GM19452 (cell line): ENCODE results near the gene MACROH2A1.

Experiments used
- ATAC-seq: cut with Tn5 transposase; IDR thresholded peaks from one replicate; pipeline ENCODE4 v1.9.1; 2021; ENCODE audit not compliant: unreplicated experiment

The MACROH2A1 gene

DNA sequence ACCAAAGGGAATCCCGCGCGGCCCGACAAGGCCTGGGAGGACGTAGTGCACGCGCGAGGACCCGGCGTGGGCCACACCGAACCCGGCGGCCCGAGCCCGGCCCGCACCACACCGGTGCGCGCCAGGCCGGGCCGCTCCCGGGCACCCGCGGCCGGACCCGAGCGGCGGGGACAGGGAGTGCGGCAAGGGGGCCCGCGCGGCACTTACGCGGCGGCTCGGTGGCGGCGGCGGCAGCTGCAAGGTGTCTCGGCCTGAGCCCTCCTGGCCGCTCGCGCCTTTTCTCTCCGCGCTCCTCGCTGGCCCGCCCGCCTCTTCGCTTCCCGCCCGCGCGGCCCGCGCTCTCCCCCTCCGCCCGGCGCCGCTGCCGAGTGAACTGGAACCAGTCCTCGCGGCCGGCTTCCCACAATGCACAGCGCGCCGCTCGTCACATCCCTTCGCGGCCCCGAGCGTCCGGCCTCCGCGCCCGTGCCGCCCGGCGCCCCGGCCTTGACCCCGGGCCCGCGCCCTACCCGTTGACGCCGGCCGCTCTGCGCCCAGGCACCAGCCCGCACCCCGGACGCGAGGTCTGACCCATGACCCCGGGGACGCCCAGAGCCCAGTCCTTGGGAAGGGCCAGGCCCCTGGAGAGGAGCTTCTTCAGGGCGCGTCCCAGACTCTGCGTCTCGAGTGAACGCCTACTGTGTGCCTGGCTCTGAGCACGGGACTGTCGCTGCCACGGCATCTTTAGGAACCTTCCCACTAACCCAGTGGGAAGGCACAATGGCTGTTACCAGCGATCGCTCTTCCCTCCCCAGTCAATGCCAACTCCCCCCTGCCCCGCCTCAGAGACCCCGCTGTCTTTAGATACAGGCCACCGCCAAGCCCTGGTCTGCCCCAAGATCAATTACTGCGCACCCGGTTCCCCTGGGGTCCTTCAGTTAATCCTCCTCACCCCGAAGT is at the start of gene MACROH2A1:
Gene MACROH2A1 (minus strand): TSS at position 377 of the 939 bp plus-strand sequence. CDS start 10,138 bp downstream, outside the sequence.
- ATAC-seq, result peak; percentile 81

DNA sequence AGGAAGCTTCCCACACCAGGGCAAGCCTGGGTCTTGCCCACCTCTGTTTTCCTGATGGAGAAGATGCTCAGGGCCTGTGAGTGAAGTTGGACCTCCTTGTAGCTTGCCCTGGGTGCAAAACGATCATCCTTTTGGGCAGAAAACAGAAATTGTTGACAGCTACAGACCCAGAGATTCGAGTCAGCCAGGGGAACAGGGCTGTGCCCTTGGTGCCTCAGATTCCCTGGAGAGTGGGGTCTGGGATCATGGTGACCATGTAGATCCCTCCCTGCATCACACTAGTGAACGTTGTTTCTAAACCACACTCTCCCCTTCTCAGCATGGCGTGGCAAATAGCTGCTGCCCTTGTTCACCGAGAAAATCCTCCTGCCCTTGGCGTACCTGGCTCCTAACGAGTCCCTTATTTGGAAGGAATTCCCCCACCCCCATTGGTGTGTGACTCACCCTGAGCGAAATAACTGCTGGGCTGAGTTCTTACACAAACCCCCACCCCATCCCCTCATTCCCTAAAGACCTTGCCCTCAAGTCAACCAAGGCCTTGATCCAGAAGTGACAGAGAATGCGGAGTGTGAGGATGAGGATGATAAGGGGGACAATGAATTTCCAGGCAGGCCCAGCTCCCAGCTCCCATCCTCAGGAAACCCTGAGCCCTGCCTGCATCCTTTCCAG is 49.2 kb upstream of the MACROH2A1 start:
- ATAC-seq, result no peak

DNA sequence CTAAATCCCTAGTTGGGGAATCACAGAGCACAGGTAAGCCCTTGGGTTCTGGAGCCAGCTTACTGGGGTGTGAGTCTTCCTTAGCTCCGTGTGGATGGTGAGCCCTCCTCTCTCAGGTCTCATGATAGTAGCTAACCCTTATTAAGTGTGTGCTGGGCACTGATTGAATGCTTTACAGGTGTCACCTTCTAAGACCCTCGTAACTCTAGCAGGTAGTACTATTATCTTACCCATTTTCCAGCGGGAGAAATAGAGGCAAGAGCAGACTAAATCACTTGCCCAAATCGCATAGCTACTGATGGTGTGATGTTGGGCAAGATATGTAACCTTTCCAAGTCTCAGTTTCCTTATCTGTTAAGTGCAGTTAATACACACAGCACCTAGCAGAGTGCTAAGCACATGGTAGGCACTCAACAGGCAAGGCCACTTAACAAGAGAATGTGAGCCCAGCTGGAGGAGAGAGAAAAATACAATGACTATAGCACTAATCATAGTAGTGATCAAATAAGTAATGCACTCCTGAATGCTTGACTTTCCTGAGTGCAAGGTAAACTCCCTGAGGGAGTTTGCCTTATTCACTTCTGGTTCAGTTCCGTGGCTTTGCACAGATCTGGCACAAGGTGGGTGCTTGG is 48.4 kb upstream of the MACROH2A1 start, which contains the start of gene DCANP1:
Gene DCANP1 (minus strand): TSS at position 51 of the 632 bp plus-strand sequence. CDS start 240 bp downstream, outside the sequence.
- no peak for ATAC-seq

DNA sequence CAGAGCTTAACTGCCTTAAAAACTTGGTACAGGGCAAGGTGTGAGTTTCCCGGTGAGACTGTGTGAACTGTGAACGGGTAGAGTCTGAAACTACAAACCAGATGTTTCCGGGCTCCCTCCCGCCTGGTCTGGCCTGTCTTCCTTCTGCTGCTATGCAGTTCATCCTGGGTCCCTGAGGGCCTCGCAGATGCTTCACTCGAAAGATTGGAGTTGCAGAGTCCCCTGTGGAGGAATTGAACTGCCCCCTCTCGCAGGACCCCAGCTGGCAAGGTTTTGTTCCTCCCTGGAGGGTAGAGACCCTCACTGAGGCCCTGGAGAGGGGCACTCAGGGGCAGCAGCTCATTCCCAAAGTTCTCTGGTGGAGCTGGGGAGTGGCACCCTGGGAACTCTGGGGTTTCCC is 47.6 kb upstream of the MACROH2A1 start:
- ATAC-seq, result no peak

DNA sequence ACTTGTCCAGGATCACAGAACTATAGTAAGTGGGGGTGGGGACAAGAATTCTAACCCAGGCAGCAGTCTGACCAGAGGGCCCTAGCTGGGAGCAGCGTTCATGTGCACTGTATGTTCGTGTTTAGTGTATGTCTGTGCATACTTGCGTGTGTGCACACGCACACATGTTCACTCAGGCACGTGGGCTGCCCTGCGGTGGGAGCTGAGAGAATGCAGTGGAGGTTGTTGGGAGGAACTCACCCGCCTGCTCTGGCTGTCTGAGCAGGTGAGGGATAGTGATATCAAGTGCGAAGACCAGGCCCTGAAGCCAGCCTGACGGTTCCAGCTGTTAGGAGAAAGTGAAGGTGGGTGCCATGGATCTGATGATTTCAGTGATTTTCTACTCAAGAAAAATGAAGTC is 47.2 kb upstream of the MACROH2A1 start:
- no peak for ATAC-seq

DNA sequence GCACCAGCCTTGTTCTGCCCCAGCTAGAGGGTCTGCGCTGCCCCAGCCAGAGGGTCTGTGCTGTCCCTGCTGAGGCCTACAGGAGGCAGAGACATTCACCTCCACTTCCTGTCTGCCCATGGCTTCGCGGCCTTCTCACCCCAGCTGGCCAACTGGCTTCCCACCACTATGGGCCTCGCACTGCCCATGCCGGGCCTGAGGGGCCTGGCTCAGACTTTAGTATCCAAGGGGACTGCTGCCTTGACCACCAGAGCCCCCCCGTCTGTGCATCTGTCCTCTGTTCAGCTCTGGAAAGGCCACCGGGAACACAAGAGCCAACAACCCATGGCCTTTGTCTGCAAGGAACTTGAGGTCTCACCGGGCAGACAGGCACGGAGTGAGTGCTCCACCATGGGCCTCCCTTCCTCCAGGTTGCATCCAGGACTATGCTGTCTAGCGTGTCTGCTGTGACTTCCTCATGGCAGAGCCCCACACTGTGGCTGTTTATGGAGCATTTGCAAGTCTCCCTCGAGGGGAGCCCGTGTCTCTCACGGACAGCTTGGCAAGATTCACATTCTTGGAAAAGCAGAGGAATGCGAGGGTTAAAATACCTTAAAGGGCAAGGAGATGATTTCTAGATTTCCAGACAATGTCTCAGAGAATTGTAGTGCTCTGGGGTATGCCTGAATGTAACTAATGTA is 46.4 kb upstream of the MACROH2A1 start:
- ATAC-seq, result no peak

DNA sequence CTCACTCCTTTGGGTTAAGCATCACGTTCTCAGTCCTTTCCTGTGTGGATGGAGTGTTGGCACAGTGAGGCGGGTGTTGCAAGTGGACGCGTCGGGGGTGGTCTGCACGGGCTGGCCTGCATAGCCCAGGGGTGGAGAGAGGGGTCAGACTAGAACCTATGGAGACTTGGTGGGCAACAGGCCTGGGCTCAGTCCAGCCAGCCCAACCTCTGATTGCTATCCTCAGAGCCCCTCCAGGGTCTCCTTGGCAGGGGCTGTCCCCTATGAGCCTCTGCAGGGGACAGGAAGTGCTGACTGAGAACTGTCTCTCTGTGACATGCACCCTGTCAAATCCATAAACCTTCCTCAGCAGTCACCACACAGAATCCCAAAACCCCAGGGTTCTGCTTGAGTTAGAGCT is 45.9 kb upstream of the MACROH2A1 start:
- ATAC-seq, result no peak

DNA sequence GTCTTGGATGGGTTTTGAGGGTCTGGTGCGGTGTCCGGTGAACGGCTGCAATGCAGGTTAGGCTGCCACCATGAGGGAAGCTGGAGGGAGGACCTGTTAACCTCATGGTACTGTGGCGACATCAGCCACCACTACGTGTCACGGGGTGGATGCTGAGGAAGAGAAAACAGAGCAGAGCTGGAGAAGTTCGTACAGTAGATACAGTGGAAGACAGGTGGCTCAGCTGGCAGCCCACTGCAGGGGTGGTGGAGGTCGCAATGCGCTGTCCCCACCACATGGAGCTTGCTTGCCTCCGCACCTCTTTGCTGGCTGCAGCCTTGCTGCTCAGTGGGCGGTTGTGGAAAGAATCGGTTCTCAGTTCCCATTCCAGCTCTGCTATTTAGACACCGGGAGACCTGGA is 45.3 kb upstream of the MACROH2A1 start:
- ATAC-seq, result no peak

DNA sequence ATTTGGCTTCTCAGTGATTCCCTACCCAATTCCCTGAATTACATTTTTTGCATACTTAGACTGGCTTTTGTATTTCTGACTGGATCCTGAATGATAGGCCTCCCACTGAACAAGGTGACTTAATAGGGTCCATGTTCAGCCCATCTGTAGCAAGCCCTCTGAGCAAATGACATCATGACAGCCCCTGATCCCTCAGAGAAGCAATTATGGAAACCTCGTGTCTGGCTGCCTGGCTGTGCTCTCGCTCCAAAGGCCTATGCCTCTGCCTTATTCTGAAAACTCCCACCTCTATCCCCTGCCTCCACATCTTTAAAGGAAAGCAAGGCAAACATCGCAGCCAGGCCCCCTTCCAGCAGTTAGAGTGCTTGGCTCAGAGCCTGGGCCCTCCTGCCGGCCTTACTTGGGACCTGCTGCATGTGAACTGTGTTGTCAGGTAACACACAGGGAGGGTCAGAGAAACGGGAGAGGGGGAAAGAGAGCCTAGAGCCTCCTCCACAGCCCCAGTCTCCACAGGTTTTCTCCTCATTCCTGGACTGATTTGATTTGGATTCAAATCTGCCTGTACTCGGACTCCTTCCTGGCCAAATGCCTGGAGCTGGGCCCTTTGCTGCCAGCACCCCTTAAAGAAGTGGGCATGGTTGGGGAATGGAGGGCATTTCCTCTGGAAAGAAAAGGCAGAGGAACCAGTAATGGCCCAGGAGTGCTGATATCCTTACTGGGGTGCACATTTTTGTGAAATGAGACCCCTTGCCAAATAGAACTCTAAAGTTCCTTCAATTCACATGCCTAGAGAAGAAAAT is 44.3 kb upstream of the MACROH2A1 start:
- no peak for ATAC-seq

DNA sequence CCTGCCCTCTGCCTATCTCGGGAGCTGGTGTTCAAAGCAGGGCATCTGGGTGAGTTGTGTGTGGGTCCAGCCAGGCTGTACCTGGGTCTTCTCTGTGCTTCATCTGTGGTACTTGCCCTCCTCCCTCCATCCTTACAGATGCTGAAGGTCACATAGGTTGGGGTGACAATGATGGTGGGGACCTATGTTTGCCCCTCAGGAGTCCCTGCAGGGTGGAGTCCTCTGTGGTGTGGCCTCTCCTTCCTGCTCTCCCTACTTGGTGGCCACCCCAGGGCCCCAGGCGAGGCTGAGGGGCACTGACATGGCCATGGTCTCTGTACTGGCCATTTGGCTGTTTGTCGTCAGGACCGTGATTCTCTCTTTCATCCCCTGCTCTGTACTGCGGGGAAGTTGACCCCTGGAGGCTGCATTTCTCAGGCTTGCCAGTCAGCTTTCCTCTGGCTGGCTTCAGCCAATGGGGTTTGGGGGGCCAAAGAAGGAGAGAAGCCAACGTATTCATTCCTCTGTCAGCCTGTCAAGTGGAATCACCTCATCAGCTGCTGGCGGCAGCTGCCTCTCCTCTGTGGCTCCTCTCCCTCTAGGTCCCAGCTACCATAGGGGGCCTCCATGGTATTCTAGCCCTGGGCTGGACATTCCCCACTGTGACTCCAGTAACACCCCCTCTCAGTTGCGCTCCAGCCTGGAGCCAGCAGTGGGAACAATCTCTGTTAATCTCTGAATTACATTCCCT is 43.6 kb upstream of the MACROH2A1 start:
- ATAC-seq, result no peak

DNA sequence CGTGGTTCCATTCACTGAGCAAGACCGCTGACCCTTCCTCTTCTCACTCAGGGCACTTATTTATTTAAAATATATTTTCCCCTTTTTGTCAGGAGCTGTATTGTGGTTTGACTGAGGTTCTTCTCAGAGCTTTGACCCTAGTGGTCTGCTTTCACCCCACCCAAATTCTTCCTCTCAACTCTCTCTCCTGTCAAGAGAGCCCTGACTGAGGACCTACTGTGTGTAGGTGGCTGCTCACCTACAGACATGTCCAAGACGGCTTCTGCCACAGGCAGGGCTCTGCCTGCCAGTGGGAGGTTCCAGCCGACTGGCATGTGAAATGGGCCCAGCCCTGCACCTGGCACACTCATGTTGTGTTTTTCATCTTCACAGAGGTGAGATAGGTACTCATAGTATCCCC is 42.9 kb upstream of the MACROH2A1 start:
- no peak for ATAC-seq

DNA sequence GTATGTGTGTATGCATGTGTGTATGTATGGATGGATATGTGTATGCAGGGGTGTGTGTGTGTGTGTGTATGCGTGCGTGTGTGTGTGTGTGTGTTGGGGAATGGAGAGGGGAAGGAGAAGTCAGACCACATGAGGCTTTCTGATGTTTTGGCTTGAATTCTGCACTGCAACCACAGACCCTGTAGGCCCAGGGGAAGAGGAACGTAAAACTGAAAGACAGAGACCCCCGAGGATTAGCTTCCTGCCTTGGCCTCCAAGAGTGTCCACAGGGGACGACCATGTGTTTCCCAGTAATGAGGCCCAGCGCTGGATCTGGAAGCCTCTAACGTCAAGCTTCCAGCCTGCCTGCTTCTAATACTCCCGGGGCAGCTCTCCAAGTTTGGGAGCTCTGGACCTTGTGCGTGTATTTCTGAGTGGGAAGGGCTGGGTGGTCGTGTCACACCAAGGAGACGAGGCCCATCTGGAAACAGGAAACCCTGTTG is 42.4 kb upstream of the MACROH2A1 start:
- no peak for ATAC-seq

DNA sequence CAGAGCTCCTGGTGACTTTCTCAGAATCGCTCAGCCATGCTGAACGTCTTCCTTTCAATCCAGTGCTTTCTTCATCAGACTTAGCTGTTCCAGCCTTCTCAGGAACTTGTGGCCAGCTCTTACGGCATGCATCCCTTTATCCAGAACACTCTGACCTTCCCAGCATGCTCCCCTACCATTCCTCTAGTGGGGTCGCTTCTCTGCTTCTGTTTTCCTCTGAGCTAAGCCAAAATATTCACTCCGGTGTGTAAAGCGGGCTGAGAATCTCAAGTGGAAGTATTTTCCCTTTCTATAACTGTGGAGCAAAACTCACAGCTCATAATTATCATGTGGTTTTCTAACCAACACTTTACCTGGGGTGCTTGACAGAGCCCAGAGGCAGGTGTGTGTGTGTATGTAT is 41.9 kb upstream of the MACROH2A1 start:
- no peak for ATAC-seq

DNA sequence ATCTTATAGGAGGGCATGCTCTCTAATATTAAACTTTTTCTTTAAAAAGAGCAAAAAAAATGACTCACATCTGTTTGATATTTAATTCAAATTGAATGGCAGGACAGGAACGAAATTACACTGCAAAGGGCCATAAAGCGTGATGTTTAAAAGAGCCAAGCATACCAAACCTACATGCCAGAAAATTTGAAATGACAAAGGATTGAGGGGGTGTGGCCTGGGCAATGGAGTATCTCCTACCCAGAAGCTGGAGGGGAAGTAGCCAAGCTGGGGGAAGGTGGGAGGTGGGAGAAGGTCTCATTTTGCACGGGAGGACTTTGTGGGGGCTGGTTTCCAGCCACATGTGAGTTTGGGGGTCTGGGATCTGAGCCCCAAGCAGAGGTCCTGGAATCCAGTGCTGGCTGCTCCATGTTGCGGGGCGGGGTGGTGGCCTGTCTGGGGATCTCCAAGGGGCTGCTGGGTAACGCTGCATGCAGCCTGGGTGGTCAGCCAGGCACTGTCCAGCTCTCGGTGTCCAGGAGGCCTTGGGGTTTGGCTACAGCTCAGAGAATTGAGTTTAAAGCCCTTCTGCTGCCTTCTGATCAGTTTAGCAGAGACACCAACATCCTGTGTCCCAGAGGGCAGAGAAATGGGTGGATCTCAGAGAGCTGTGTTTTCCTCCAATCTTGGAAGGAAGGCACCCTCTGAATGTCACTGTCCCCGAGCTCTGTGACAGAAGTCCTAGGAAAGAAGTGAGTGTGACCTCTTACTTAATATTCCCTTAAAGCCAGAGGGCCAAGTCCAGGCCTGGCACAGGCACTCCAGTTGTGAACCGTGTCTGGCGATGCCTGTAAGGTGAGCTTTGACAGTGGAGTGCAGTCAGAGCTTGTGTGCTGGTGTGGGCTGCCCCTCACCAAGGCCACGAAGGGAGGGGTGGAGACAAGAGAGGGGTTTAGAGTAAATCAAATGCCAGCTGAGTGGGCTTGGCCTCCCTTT is 40.5 kb upstream of the MACROH2A1 start:
- no peak for ATAC-seq

DNA sequence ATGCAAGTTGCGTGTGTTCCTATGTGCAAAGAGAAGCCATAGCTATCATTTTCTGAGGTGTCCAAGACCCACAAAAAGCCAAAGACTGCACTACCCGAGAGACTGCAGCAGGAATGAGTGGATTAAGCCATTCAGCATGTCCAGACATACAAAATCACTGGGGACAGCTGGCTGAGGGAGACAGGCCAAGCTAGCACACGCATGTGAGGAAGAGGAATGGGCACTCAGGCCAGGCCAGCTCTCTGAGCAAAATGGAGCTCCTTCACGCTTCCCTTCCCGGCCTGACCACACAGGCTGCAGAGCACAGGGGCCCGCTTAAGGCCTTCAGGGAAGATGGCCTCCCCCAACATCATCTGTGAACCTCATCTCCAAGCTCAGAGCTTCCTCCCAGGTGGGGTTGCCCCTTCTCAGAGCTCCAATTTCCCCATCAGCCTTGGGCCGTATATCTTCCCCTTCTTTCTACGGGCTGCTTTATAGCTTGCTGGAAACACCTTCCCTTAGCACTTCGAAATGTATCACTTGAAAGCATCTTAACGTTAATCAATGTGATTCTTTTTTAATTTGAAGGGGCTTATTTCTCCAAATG is 39.7 kb upstream of the MACROH2A1 start:
- no peak for ATAC-seq

DNA sequence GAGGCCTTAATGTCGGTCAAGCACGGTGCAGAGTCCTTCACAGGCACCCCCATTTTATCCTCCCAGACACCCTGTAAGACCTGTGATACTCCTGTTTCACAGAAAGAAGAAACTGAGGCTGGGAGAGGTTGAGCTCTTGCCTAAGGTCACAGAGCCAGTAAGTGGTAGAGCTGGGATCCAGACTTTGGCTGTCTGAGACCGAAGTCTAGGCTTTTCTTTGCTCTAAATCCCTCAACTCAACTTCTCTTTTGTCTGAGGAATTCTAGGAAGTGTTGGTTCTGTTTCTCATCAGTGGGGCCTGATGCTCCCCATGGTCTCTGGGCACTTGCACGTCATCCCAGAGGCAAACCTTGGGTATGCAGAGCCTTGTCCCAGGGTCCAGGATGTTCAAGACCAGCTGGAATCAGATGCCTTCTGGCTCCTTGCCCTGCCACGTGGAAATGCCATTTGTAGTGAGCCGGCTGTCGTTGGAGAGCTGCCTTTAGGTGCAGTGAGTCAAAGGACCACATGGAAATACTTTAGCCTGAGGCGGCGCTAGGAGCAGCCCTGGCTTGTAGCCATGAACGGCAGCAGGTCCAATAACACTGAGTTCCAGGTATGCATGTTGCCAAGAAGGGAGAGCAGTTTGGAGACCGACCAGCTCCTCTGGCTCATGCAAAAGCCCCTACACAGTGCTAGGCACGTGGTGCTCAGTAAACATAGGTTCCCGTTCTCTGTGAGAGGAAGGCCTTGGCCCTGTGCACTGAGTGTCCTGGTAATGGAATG is 38.9 kb upstream of the MACROH2A1 start:
- no peak for ATAC-seq

DNA sequence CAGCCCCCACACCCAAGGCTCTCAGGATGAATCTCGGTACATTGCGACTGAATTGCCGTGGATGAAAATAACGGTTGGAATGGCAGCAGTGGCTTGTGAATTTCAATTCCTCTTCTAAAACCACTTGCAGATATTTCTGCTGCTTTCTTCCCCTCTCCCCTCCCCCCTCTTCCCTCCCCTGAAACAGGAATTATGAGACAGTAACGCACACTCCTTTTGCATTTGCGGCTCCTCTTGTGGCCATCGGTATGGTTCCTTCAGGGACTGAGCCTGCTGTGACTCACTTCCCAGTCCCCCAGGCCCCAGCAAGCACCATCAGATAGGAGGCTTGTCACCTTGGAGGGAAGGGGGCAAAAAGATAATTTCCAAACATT is 38.4 kb upstream of the MACROH2A1 start:
- no peak for ATAC-seq
